Brain microvascular endothelial cell (primary cell): ENCODE results near the gene BPGM.

Source experiments
- DNase-seq: peaks from one replicate; pipeline ENCODE4 v3.0.0-alpha.2; 2020
- H3K27ac ChIP-seq: fragments of 250-450 bp; sonication (Bioruptor Pico); 2 replicates; pipeline ENCODE4 v1.5.1; 2020; ENCODE audit warnings: mild to moderate bottlenecking, moderate library complexity
- H3K27me3 ChIP-seq: fragments of 250-450 bp; sonication (Bioruptor Pico); replicated peaks from 2 replicates; pipeline ENCODE4 v1.5.1; 2020; ENCODE audit warnings: mild to moderate bottlenecking
- H3K36me3 ChIP-seq: fragments of 250-450 bp; sonication (Bioruptor Pico); replicated peaks from 2 replicates; pipeline ENCODE4 v1.5.1; 2020; ENCODE audit warnings: mild to moderate bottlenecking
- H3K4me3 ChIP-seq: 2 replicates; pipeline ENCODE4 v1.5.1; 2011; ENCODE audit warnings: low read depth, mild to moderate bottlenecking, control low read depth, low read length, moderate library complexity
- CTCF ChIP-seq: IDR thresholded peaks from 2 replicates; pipeline ENCODE4 v1.5.1; 2011; ENCODE audit warnings: low read depth, mild to moderate bottlenecking, moderate library complexity, low read length, control low read depth, inconsistent platforms; ENCODE audit errors: missing control alignments
- in situ Hi-C: cut with HindIII; loops from 2 replicates; pipeline ENCODE4 v1.10.0; 2017; ENCODE audit warnings: low sequenced_read_pairs, low pct_ligation_motif_present

The BPGM gene

GRCh38 chr7:134669845-134670373, 23.3 kb downstream of the BPGM start:
- peak overlapping the region; percentile 4 for H3K4me3 ChIP-seq
- H3K36me3 ChIP-seq = peaks cover 2% of the 10 kb centered on the region
- peak; percentile 94 for DNase-seq
- H3K27me3 ChIP-seq = no peaks in the 10 kb centered on the region
- in situ Hi-C loops = no loop called here
- no peak for TF ChIP-seq CTCF
- H3K27ac ChIP-seq = peak overlapping the region; percentile 57

GRCh38 chr7:134671609-134672008, 25.0 kb downstream of the BPGM start:
- no peak for TF ChIP-seq CTCF

GRCh38 chr7:134674424-134674823, 27.8 kb downstream of the BPGM start:
- TF ChIP-seq CTCF = no peak
- H3K27ac ChIP-seq = no peak overlapping the region
- H3K36me3 ChIP-seq = no peaks in the 10 kb centered on the region
- no peak overlapping the region for H3K4me3 ChIP-seq
- H3K27me3 ChIP-seq = no peaks in the 10 kb centered on the region
- no peak for DNase-seq
- in situ Hi-C loops = no loop called here

More at GRCh38 chr7:134671609-134672008, 25.0 kb downstream of the BPGM start:
- H3K36me3 ChIP-seq = peaks cover 2% of the 10 kb centered on the region
- no peaks in the 10 kb centered on the region for H3K27me3 ChIP-seq
- H3K4me3 ChIP-seq = no peak overlapping the region
- in situ Hi-C loops = no loop called here
- no peak for DNase-seq
- H3K27ac ChIP-seq = no peak overlapping the region

GRCh38 chr7:134676743-134677142, 30.1 kb downstream of the BPGM start:
- no peaks in the 10 kb centered on the region for H3K36me3 ChIP-seq
- H3K4me3 ChIP-seq = no peak overlapping the region
- H3K27me3 ChIP-seq = no peaks in the 10 kb centered on the region
- no peak overlapping the region for H3K27ac ChIP-seq
- TF ChIP-seq CTCF = no peak
- no peak for DNase-seq
- in situ Hi-C loops = no loop called here

DNA sequence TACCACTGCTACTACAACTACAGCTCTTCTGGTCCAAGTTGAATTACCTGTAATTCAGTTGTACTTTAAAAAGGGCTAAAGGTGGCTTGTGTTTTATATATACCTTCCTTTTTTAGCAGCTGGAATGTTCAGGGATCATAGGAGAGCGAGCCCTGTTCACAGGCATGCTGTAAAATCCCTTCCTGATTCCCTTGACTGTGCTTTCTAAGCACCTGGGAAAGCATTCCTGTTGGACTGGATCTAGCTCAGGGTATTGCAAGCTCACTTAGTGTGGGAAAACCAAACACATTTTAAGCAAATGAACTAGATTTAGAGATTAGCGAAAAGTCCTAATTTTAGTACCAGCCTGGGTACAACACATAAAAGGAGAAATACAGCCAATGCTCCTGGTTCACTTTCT, 31.5 kb downstream of the BPGM start:
- no peak for DNase-seq
- Histone ChIP-seq H3K27me3 (no peaks in the 10 kb centered on the region), H3K36me3 (no peaks in the 10 kb centered on the region), H3K4me3 (no peak overlapping the region), H3K27ac (no peak overlapping the region)
- in situ Hi-C loops = no loop called here
- TF ChIP-seq CTCF = no peak

DNA sequence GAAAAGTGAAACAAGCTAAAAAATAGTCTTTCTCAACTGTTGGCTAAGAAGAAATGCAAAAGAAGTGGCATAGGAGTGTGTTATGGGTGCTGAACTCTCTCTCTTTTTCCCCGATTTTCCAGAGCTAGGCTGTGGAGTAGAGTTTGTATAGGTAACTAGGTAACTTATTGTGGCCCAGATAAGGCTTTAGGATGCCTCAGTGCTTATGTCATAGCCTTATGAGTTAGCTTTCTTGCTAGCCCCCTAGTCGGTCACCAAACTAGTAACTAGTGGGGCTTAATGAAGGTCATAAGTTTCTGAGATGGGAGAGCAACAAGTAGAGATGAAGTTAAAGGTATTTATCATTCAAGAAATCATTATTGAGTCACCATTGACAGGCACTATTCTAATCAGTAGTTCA, 32.4 kb downstream of the BPGM start:
- in situ Hi-C loops = no loop called here
- no peak for TF ChIP-seq CTCF
- Histone ChIP-seq H3K27me3 (no peaks in the 10 kb centered on the region), H3K27ac (no peak overlapping the region), H3K36me3 (no peaks in the 10 kb centered on the region), H3K4me3 (no peak overlapping the region)
- DNase-seq = no peak
